ENCODE results near the gene VAC14. TPM values are rescaled to one million over a fixed set of nuclear protein-coding genes. Genes with fewer than 3 reads are reported as not detected.

The VAC14 gene
- total and polyA plus RNA-seq, 2 experiments from 2014 or later = 42.3 to 77.7 TPM

DNA sequence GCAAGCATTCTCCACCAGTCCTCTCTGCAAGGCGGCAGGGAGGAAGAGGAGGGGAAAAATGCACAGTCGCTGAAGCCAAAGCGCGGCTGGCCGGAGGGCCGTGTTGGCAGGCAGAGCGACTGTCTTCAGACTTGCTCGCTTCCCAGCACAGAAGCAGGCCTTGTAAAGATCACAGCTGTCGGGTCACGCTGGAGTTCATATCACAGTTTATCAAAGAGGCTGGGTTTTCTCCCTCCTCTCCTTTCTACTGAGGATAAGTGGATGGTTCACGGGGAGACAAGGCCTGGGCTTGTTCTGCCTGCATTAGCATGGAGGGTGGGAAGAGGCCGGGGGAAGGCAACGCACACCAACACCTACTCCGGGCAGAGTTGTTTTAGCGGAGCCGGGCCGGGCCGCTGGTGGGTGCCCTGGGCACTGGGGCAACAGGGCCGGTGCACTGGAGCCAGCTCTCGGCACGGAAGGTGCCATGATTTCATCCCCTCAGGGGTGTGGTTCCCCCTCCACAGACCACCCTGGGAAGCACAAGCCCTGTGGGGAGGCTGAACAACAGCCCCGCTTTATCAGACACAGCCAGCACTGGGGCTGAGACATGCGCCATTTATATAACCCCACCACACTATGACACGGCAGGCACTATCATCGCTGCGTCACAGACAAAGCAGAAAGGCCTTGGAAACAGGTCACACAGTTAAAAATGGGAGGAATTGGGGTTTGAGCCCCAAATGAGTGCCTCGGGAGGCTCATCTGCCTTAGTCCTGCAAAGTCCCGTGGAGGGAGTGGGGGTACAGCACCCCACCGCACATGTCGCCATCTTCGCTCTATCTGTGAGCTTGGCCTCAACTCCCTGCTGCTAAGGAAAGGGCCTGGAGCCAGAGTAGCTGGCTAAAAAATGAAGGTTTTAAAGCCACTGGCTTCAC lies 74.8 kb downstream of the VAC14 start (continued):
- TF ChIP-seq, protein P1, sequence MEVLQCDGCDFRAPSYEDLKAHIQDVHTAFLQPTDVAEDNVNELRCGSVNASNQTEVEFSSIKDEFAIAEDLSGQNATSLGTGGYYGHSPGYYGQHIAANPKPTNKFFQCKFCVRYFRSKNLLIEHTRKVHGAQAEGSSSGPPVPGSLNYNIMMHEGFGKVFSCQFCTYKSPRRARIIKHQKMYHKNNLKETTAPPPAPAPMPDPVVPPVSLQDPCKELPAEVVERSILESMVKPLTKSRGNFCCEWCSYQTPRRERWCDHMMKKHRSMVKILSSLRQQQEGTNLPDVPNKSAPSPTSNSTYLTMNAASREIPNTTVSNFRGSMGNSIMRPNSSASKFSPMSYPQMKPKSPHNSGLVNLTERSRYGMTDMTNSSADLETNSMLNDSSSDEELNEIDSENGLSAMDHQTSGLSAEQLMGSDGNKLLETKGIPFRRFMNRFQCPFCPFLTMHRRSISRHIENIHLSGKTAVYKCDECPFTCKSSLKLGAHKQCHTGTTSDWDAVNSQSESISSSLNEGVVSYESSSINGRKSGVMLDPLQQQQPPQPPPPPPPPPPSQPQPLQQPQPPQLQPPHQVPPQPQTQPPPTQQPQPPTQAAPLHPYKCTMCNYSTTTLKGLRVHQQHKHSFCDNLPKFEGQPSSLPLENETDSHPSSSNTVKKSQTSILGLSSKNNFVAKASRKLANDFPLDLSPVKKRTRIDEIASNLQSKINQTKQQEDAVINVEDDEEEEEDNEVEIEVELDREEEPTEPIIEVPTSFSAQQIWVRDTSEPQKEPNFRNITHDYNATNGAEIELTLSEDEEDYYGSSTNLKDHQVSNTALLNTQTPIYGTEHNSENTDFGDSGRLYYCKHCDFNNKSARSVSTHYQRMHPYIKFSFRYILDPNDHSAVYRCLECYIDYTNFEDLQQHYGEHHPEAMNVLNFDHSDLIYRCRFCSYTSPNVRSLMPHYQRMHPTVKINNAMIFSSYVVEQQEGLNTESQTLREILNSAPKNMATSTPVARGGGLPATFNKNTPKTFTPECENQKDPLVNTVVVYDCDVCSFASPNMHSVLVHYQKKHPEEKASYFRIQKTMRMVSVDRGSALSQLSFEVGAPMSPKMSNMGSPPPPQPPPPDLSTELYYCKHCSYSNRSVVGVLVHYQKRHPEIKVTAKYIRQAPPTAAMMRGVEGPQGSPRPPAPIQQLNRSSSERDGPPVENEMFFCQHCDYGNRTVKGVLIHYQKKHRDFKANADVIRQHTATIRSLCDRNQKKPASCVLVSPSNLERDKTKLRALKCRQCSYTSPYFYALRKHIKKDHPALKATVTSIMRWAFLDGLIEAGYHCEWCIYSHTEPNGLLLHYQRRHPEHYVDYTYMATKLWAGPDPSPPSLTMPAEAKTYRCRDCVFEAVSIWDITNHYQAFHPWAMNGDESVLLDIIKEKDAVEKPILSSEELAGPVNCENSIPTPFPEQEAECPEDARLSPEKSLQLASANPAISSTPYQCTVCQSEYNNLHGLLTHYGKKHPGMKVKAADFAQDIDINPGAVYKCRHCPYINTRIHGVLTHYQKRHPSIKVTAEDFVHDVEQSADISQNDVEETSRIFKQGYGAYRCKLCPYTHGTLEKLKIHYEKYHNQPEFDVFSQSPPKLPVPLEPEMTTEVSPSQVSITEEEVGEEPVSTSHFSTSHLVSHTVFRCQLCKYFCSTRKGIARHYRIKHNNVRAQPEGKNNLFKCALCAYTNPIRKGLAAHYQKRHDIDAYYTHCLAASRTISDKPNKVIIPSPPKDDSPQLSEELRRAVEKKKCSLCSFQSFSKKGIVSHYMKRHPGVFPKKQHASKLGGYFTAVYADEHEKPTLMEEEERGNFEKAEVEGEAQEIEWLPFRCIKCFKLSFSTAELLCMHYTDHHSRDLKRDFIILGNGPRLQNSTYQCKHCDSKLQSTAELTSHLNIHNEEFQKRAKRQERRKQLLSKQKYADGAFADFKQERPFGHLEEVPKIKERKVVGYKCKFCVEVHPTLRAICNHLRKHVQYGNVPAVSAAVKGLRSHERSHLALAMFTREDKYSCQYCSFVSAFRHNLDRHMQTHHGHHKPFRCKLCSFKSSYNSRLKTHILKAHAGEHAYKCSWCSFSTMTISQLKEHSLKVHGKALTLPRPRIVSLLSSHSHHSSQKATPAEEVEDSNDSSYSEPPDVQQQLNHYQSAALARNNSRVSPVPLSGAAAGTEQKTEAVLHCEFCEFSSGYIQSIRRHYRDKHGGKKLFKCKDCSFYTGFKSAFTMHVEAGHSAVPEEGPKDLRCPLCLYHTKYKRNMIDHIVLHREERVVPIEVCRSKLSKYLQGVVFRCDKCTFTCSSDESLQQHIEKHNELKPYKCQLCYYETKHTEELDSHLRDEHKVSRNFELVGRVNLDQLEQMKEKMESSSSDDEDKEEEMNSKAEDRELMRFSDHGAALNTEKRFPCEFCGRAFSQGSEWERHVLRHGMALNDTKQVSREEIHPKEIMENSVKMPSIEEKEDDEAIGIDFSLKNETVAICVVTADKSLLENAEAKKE (CRISPR knock-in tag; IDR thresholded peaks at IDR 0.05) = no peak
- TF ChIP-seq NANOG (IDR thresholded peaks at IDR 0.05; ENCODE audit: borderline replicate concordance) = no peak
- TF ChIP-seq CREB1 (CRISPR knock-in tag; IDR thresholded peaks at IDR 0.05; ENCODE audit: low read depth) = no peak
- TF ChIP-seq, protein P2, sequence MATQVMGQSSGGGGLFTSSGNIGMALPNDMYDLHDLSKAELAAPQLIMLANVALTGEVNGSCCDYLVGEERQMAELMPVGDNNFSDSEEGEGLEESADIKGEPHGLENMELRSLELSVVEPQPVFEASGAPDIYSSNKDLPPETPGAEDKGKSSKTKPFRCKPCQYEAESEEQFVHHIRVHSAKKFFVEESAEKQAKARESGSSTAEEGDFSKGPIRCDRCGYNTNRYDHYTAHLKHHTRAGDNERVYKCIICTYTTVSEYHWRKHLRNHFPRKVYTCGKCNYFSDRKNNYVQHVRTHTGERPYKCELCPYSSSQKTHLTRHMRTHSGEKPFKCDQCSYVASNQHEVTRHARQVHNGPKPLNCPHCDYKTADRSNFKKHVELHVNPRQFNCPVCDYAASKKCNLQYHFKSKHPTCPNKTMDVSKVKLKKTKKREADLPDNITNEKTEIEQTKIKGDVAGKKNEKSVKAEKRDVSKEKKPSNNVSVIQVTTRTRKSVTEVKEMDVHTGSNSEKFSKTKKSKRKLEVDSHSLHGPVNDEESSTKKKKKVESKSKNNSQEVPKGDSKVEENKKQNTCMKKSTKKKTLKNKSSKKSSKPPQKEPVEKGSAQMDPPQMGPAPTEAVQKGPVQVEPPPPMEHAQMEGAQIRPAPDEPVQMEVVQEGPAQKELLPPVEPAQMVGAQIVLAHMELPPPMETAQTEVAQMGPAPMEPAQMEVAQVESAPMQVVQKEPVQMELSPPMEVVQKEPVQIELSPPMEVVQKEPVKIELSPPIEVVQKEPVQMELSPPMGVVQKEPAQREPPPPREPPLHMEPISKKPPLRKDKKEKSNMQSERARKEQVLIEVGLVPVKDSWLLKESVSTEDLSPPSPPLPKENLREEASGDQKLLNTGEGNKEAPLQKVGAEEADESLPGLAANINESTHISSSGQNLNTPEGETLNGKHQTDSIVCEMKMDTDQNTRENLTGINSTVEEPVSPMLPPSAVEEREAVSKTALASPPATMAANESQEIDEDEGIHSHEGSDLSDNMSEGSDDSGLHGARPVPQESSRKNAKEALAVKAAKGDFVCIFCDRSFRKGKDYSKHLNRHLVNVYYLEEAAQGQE (IDR thresholded peaks at IDR 0.05; ENCODE audit: unreplicated experiment) = no peak
- no peak for TF ChIP-seq STAT1 (IDR thresholded peaks at IDR 0.05; ENCODE audit: unreplicated experiment)
- TF ChIP-seq, protein P3, sequence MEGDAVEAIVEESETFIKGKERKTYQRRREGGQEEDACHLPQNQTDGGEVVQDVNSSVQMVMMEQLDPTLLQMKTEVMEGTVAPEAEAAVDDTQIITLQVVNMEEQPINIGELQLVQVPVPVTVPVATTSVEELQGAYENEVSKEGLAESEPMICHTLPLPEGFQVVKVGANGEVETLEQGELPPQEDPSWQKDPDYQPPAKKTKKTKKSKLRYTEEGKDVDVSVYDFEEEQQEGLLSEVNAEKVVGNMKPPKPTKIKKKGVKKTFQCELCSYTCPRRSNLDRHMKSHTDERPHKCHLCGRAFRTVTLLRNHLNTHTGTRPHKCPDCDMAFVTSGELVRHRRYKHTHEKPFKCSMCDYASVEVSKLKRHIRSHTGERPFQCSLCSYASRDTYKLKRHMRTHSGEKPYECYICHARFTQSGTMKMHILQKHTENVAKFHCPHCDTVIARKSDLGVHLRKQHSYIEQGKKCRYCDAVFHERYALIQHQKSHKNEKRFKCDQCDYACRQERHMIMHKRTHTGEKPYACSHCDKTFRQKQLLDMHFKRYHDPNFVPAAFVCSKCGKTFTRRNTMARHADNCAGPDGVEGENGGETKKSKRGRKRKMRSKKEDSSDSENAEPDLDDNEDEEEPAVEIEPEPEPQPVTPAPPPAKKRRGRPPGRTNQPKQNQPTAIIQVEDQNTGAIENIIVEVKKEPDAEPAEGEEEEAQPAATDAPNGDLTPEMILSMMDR (conservative IDR thresholded peaks at IDR 0.05; ENCODE audit: low read depth in 2 of 2) = no peak
- TF ChIP-seq, protein P4, sequence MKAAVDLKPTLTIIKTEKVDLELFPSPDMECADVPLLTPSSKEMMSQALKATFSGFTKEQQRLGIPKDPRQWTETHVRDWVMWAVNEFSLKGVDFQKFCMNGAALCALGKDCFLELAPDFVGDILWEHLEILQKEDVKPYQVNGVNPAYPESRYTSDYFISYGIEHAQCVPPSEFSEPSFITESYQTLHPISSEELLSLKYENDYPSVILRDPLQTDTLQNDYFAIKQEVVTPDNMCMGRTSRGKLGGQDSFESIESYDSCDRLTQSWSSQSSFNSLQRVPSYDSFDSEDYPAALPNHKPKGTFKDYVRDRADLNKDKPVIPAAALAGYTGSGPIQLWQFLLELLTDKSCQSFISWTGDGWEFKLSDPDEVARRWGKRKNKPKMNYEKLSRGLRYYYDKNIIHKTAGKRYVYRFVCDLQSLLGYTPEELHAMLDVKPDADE (IDR thresholded peaks at IDR 0.05) = no peak

Measured in GM23338 (cell line).